HCT116 (cell line): ENCODE data around the gene SUPT16H. TPM values are rescaled to one million over a fixed set of nuclear protein-coding genes. Genes with fewer than 3 reads are reported as not detected.

Source experiments
- ATAC-seq: fragments of 200-7000 bp; cut with Tn5 transposase; 2 replicates; pipeline ENCODE4 v1.9.1; 2020; ENCODE audit warnings: mild to moderate bottlenecking, moderate library complexity
- BruUV-seq: library from RNA; stranded (reverse); fragments of 400-500 nt; replicated peaks from 2 replicates; lab custom pipeline; 2021; lab: Mats Ljungman, UMichigan
- CTCF ChIA-PET: fragments of 300-600 bp; sonication (Branson Sonifier 250); formaldehyde crosslinking; loops from one replicate; lab custom pipeline; 2021; ENCODE audit warnings: antibody characterized with exemption; lab: Charles Lee
- POLR2A ChIA-PET: fragments of 300-600, 350-600 bp; sonication (Branson Sonifier 250); formaldehyde crosslinking; loops from one replicate; lab custom pipeline; 2021; ENCODE audit warnings: antibody characterized with exemption; lab: Charles Lee
- RAD21 ChIA-PET, 2 experiments: fragments of 300-600 bp; sonication (Branson Sonifier 250); formaldehyde crosslinking; loops; one replicate each; lab custom pipeline; 2023; ENCODE audit warnings: low total read pairs in 2 of 2; ENCODE audit not compliant: uncharacterized antibody in 2 of 2, unreplicated experiment in 2 of 2, low non-redundant PET in 1 of 2; lab: Charles Lee
- DNase-seq: peaks from one replicate; pipeline ENCODE4 v3.0.0-alpha.2; 2010; ENCODE audit warnings: low read depth, low spot score
- H2AFZ ChIP-seq: fragments of 200-600 bp; shearing (Covaris generic), sonication (generic); 2 replicates; pipeline ENCODE4 v1.6.1; 2017; ENCODE audit warnings: low read depth, mixed run types, mixed read lengths, antibody characterized with exemption, low read length; ENCODE audit not compliant: poor library complexity, severe bottlenecking
- H3K27ac ChIP-seq: 2 replicates; pipeline ENCODE4 v1.5.1; 2012; ENCODE audit warnings: low read depth, low read length
- H3K27me3 ChIP-seq: fragments of 200-600 bp; sonication (generic); 2 replicates; pipeline ENCODE4 v1.6.1; 2016; ENCODE audit warnings: mixed run types, low read length, mixed read lengths; ENCODE audit not compliant: insufficient read depth
- H3K36me3 ChIP-seq, 2 experiments: fragments of 200-500 bp in 1 of 2; fragments of 200-600 bp in 1 of 2; sonication (Bioruptor generic) in 1 of 2; sonication (generic) in 1 of 2; 2 replicates each; pipeline versions ENCODE4 v1.5.1 to v1.6.1; 2014 to 2016; ENCODE audit warnings: low read length in 2 of 2, inconsistent platforms in 1 of 2, mixed read lengths in 1 of 2, mixed run types in 1 of 2; ENCODE audit not compliant: insufficient read depth in 2 of 2, control insufficient read depth in 1 of 2
- H3K4me1 ChIP-seq, 2 experiments: fragments of 200-600 bp in 1 of 2; sonication (generic) in 1 of 2; 2 replicates each; pipeline versions ENCODE4 v1.5.1 to v1.6.1; 2012 to 2017; ENCODE audit warnings: low read length in 2 of 2, inconsistent platforms in 1 of 2, mild to moderate bottlenecking in 1 of 2, mixed read lengths in 1 of 2, mixed run types in 1 of 2, moderate library complexity in 1 of 2; ENCODE audit not compliant: insufficient read depth in 2 of 2, control insufficient read depth in 1 of 2
- H3K4me2 ChIP-seq: fragments of 200-600 bp; sonication (generic); 2 replicates; pipeline ENCODE4 v1.6.1; 2017; ENCODE audit warnings: mixed run types, low read length, mixed read lengths
- H3K4me3 ChIP-seq, 2 experiments: fragments of 200-600 bp in 1 of 2; sonication (generic) in 1 of 2; replicated peaks in 1 of 2; 2 replicates each; pipeline ENCODE4 v1.5.1; 2011 to 2016; ENCODE audit warnings: low read length in 2 of 2, control low read depth in 1 of 2, low read depth in 1 of 2, mild to moderate bottlenecking in 1 of 2, mixed read lengths in 1 of 2, mixed run types in 1 of 2
- H3K79me2 ChIP-seq: fragments of 200-600 bp; sonication (generic); 2 replicates; pipeline ENCODE4 v1.6.1; 2017; ENCODE audit warnings: mild to moderate bottlenecking, mixed run types, low read length, moderate library complexity, mixed read lengths; ENCODE audit not compliant: insufficient read depth
- H3K9ac ChIP-seq: fragments of 200-600 bp; sonication (generic); 2 replicates; pipeline ENCODE4 v1.6.1; 2016; ENCODE audit warnings: low read length, mixed read lengths
- H3K9me2 ChIP-seq: fragments of 200-600 bp; sonication (generic), shearing (Covaris generic); 2 replicates; pipeline ENCODE4 v1.6.1; 2017; ENCODE audit warnings: mixed run types, mild to moderate bottlenecking, moderate library complexity; ENCODE audit not compliant: insufficient read depth
- H3K9me3 ChIP-seq, 2 experiments: fragments of 200-500 bp in 1 of 2; fragments of 200-600 bp in 1 of 2; sonication (Bioruptor generic) in 1 of 2; sonication (generic) in 1 of 2; 2 replicates each; pipeline ENCODE4 v1.6.1; 2014 to 2017; ENCODE audit warnings: low read length in 2 of 2, mixed read lengths in 2 of 2, inconsistent platforms in 1 of 2, low read depth in 1 of 2, mild to moderate bottlenecking in 1 of 2, mixed run types in 1 of 2, moderate library complexity in 1 of 2; ENCODE audit not compliant: control insufficient read depth in 1 of 2, insufficient read depth in 1 of 2
- H4K20me1 ChIP-seq: fragments of 200-600 bp; sonication (generic), shearing (Covaris generic); 2 replicates; pipeline ENCODE4 v1.6.1; 2017; ENCODE audit warnings: mixed run types, mild to moderate bottlenecking, moderate library complexity; ENCODE audit not compliant: insufficient read depth
- CBX3 ChIP-seq: IDR thresholded peaks from 2 replicates; pipeline ENCODE4 v1.6.1; 2012; ENCODE audit warnings: low read depth
- CEBPB ChIP-seq: IDR thresholded peaks from 2 replicates; pipeline ENCODE4 v1.6.1; 2012; ENCODE audit warnings: low read depth
- CTCF ChIP-seq, 3 experiments: fragments of 200-600 bp in 1 of 3; sonication (generic) in 1 of 3; IDR thresholded peaks in 2 of 3; conservative IDR thresholded peaks in 1 of 3; 2 replicates each; pipeline ENCODE4 v1.5.1; 2012 to 2017; ENCODE audit warnings: low read depth in 2 of 3, low read length in 2 of 3, antibody characterized with exemption in 1 of 3, borderline replicate concordance in 1 of 3, control low read depth in 1 of 3, mild to moderate bottlenecking in 1 of 3, mixed read lengths in 1 of 3, mixed run types in 1 of 3, moderate library complexity in 1 of 3; ENCODE audit not compliant: insufficient read depth in 1 of 3
- EGR1 ChIP-seq: IDR thresholded peaks from 2 replicates; pipeline ENCODE4 v1.6.1; 2012; ENCODE audit warnings: low read depth
- EZH2phosphoT487 ChIP-seq: fragments of 200-600 bp; IDR thresholded peaks from 2 replicates; pipeline ENCODE4 v1.6.1; 2018; ENCODE audit warnings: antibody characterized with exemption, borderline replicate concordance
- JUND ChIP-seq: IDR thresholded peaks from 2 replicates; pipeline ENCODE4 v1.6.1; 2012
- MAX ChIP-seq: IDR thresholded peaks from 2 replicates; pipeline ENCODE4 v1.6.1; 2012
- POLR2A ChIP-seq: IDR thresholded peaks from 2 replicates; pipeline ENCODE4 v1.7.0; 2011; ENCODE audit warnings: borderline replicate concordance; ENCODE audit not compliant: insufficient read depth, insufficient read length; ENCODE audit errors: extremely low read depth
- REST ChIP-seq: IDR thresholded peaks from 2 replicates; pipeline ENCODE4 v1.6.1; 2012; ENCODE audit warnings: low read depth
- TCF7L2 ChIP-seq: IDR thresholded peaks from 2 replicates; pipeline ENCODE4 v1.7.0; 2011; ENCODE audit warnings: borderline replicate concordance, inconsistent platforms; ENCODE audit not compliant: insufficient read depth, insufficient read length; ENCODE audit errors: extremely low read depth
- YY1 ChIP-seq: IDR thresholded peaks from 2 replicates; pipeline ENCODE4 v1.6.1; 2011; ENCODE audit warnings: low read length, low read depth, moderate library complexity, mild to moderate bottlenecking; ENCODE audit not compliant: insufficient replicate concordance; ENCODE audit errors: extremely low read depth
- ZBTB33 ChIP-seq: IDR thresholded peaks from 2 replicates; pipeline ENCODE4 v1.6.1; 2011; ENCODE audit warnings: mild to moderate bottlenecking, low read length, moderate library complexity; ENCODE audit not compliant: insufficient replicate concordance; ENCODE audit errors: extremely low read depth
- intact Hi-C: fragments of 100-400 bp; cut with micrococcal nuclease; formaldehyde crosslinking; loops from 2 replicates; pipeline ENCODE4 v1.10.0; 2022
- total RNA-seq: library from RNA; stranded (reverse); gene quantifications from one replicate; pipeline ENCODE4 v1.2.1, GENCODE V29; 2021; ENCODE audit not compliant: unreplicated experiment

Gene SUPT16H
- total RNA-seq, 1 experiment from 2014 or later = 154 TPM

- H3K9me3 ChIP-seq = no peaks in the 10 kb centered on the region
- no peak for TF ChIP-seq CBX3
- no peak for TF ChIP-seq JUND
- no peak for TF ChIP-seq TCF7L2
- TF ChIP-seq YY1 = no peak
- TF ChIP-seq EGR1 = no peak
- TF ChIP-seq CTCF (IDR thresholded peaks at IDR 0.05 in 2 of 3, conservative IDR thresholded peaks at IDR 0.05 in 1 of 3; ENCODE audit: borderline replicate concordance in 1 of 3, insufficient read depth in 1 of 3, low read depth in 2 of 3, low read length in 2 of 3) = no peak
- no peak for TF ChIP-seq ZBTB33
- no peak for TF ChIP-seq CEBPB
- no peak for TF ChIP-seq REST
- no peak for TF ChIP-seq MAX
- no peak for TF ChIP-seq POLR2A
- TF ChIP-seq EZH2phosphoT487 = no peak
- ChIA-PET RAD21 (no interaction called here), CTCF (no interaction called here), POLR2A (interaction anchor here (0.6 kb wide), 1 partner anchor 39 kb away, joined by 7 read pairs; no protein-coding TSS in a partner anchor)
- H3K27me3 ChIP-seq = no peaks in the 10 kb centered on the region; the same call in 1 of the 2 replicates
- H3K27ac ChIP-seq = no peak overlapping the region
- no peaks in the 10 kb centered on the region for H3K36me3 ChIP-seq
- intact Hi-C loops = no loop called here
- no peaks in the 10 kb centered on the region for H3K9me2 ChIP-seq
- BruUV-seq = no TSS peak
- H3K9ac ChIP-seq = no peak overlapping the region
- H4K20me1 ChIP-seq = no peaks in the 10 kb centered on the region
- peaks cover 0 to 15% of the 10 kb centered on the region in 2 experiments; a peak in 3 of 4 replicates for H3K4me1 ChIP-seq
- no peak overlapping the region for H3K4me3 ChIP-seq
- no peak for DNase-seq
- no peak for ATAC-seq
- H3K4me2 ChIP-seq = no peak overlapping the region
- no peaks in the 10 kb centered on the region for H3K79me2 ChIP-seq
- peak overlapping the region; percentile 32 for H2AFZ ChIP-seq
These were observed 73.9 kb downstream of the SUPT16H start for GRCh38 chr14:21309956-21310355.
